HEK293T (cell line): Measurements from ENCODE around the gene FABP3.
A peak's percentile ranks its signal among the peaks of the same experiment; 100 is the strongest.
"Not testable (repeated sequence)": the region's sequence is repeated elsewhere in the genome, so short reads cannot be mapped to it uniquely, and the experiment has no call there.

Experiments used
- CTCF ChIA-PET: fragments of 350-600 bp; formaldehyde crosslinking; extraction: SDS; loops from one replicate; lab custom pipeline; 2021; ENCODE audit warnings: antibody characterized with exemption, inconsistent platforms; lab: Yijun Ruan, JAX
- POLR2A ChIA-PET: fragments of 350-600 bp; formaldehyde crosslinking; extraction: SDS; loops from one replicate; lab custom pipeline; 2020; ENCODE audit warnings: antibody characterized with exemption, inconsistent platforms; lab: Yijun Ruan, JAX
- DNase-seq: peaks from one replicate; pipeline ENCODE4 v3.0.0; 2012; ENCODE audit warnings: mixed read lengths; ENCODE audit errors: extremely low spot score
- ARNT ChIP-seq: fragments of 450-650 bp; IDR thresholded peaks from 2 replicates; pipeline ENCODE4 v1.6.1; 2017; ENCODE audit warnings: mild to moderate bottlenecking
- BHLHE40 ChIP-seq: fragments of 450-650 bp; IDR thresholded peaks from 2 replicates; pipeline ENCODE4 v1.6.1; 2016; ENCODE audit warnings: mild to moderate bottlenecking, moderate library complexity, borderline replicate concordance
- CTBP1 ChIP-seq: fragments of 450-650 bp; IDR thresholded peaks from 2 replicates; pipeline ENCODE4 v1.6.1; 2016; ENCODE audit warnings: borderline replicate concordance
- ELF4 ChIP-seq: fragments of 450-650 bp; IDR thresholded peaks from 2 replicates; pipeline ENCODE4 v1.6.1; 2017; ENCODE audit warnings: antibody characterized with exemption
- FOXA1 ChIP-seq: fragments of 450-650 bp; IDR thresholded peaks from 2 replicates; pipeline ENCODE4 v1.6.1; 2016; ENCODE audit warnings: mild to moderate bottlenecking
- FOXK2 ChIP-seq: fragments of 450-650 bp; IDR thresholded peaks from 2 replicates; pipeline ENCODE4 v1.6.1; 2016; ENCODE audit warnings: mild to moderate bottlenecking
- FOXM1 ChIP-seq: fragments of 450-650 bp; IDR thresholded peaks from 2 replicates; pipeline ENCODE4 v1.6.1; 2017; ENCODE audit warnings: mild to moderate bottlenecking, borderline replicate concordance
- HDGF ChIP-seq: fragments of 450-650 bp; IDR thresholded peaks from 2 replicates; pipeline ENCODE4 v1.6.1; 2017; ENCODE audit warnings: antibody characterized with exemption, borderline replicate concordance
- L3MBTL2 ChIP-seq: fragments of 450-650 bp; conservative IDR thresholded peaks from 2 replicates; pipeline ENCODE4 v1.6.1; 2016; ENCODE audit warnings: mild to moderate bottlenecking
- LEF1 ChIP-seq: fragments of 450-650 bp; IDR thresholded peaks from 2 replicates; pipeline ENCODE4 v1.6.1; 2017; ENCODE audit warnings: mild to moderate bottlenecking, borderline replicate concordance
- NFRKB ChIP-seq: fragments of 450-650 bp; IDR thresholded peaks from 2 replicates; pipeline ENCODE4 v1.6.1; 2016; ENCODE audit warnings: mild to moderate bottlenecking, moderate library complexity
- SP1 ChIP-seq: fragments of 450-650 bp; IDR thresholded peaks from 2 replicates; pipeline ENCODE4 v1.6.1; 2017
- SUZ12 ChIP-seq: fragments of 450-650 bp; IDR thresholded peaks from 2 replicates; pipeline ENCODE4 v1.6.1; 2016; ENCODE audit warnings: mild to moderate bottlenecking
- TARDBP ChIP-seq: fragments of 450-650 bp; IDR thresholded peaks from 2 replicates; pipeline ENCODE4 v1.6.1; 2016
- ZNF384 ChIP-seq: fragments of 450-650 bp; IDR thresholded peaks from 2 replicates; pipeline ENCODE4 v1.6.1; 2016
- TF ChIP-seq, protein P1 (sequence below): fragments of 450-650 bp; IDR thresholded peaks from 2 replicates; pipeline ENCODE4 v1.6.1; 2016

The FABP3 gene

DNA sequence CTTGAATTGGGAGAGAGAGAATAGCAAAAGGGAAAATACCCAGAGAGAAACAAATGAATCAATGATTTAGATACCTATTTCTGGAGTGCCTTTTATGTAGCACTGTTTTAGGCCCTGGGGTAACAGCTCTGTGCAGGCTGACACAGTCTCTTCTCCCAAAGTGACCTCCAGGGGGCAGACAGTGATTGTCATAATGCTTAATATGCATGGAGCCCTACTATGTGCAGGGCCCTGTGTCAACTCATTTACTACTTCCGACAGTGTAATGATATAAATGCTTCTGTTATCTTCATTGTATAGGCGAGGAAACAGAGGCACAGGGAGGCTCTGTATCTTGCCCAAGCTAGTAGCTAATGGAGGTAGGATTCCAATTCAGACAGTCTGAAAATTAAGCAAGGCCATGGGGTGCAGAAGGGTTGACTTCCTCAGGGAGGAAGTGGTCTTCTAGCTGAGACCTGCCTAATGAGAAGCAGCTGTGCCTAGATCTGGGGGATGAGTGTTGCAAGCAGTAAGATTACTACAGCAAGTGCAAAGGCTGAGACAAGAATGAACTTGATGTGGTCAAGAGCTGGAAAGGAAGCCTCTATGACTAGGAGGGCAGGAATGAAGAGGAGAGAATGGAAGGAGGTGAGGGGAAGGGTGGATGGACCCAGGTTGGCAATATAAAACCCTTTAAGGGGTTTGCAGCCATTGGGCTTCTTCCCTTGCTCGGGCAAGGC lies 23.9 kb upstream of the FABP3 start:
- DNase-seq: no peak
- POLR2A ChIA-PET: interaction anchor here (1.2 kb wide), 1 partner anchor 25 kb away, joined by 3 read pairs; no protein-coding TSS in a partner anchor
- CTCF ChIA-PET: interaction anchor here (0.6 to 4.0 kb wide), 4 partner anchors 9 to 459 kb away, joined by 3 to 44 read pairs (median 13); no protein-coding TSS in a partner anchor
- TF ChIP-seq SP1 (no peak), HDGF (no peak), NFRKB (no peak), SUZ12 (no peak), L3MBTL2 (no peak), FOXA1 (no peak), ZNF384 (no peak), LEF1 (no peak), ELF4 (no peak), BHLHE40 (no peak), ARNT (no peak), CTBP1 (no peak), FOXM1 (no peak), FOXK2 (no peak), TARDBP (no peak)
- TF ChIP-seq, protein P1, sequence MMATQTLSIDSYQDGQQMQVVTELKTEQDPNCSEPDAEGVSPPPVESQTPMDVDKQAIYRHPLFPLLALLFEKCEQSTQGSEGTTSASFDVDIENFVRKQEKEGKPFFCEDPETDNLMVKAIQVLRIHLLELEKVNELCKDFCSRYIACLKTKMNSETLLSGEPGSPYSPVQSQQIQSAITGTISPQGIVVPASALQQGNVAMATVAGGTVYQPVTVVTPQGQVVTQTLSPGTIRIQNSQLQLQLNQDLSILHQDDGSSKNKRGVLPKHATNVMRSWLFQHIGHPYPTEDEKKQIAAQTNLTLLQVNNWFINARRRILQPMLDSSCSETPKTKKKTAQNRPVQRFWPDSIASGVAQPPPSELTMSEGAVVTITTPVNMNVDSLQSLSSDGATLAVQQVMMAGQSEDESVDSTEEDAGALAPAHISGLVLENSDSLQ: no peak

DNA sequence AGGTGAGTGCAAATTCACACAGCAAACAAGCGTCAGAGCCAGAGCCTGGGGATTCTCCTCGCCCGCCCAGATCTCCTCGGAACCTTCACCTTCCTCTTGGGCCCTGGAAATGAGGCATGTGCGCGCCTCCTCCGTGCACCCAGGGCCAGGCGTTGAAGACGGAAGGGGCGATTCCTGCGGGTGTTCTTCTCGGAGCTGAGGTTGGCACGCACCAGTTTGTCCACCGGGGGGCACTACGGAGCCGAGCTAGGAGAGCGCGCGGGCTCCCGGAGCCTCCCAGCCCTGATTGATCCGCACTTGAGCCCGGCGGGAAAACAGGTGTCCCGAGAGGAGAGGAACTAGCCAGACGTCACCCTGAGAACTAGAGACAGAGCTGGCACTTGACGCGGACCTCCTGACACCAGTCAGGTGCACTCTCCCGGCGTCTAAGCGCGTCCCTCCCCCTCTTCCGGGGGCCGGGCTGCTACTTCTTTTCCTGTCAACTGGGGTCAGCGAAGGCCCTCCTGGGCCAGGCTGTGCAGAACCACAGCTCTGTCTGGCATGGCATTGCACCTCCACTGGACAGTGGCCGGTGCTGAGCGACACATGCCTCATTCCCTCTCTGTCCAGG lies 21.8 kb upstream of the FABP3 start:
- CTCF ChIA-PET: interaction anchor here (0.6 to 4.0 kb wide), 16 partner anchors 11 to 1266 kb away, joined by 3 to 44 read pairs (median 3); partner anchors contain the start of genes FABP3, PEF1, SNRNP40 and ZCCHC17
- TF ChIP-seq ZNF384: no peak
- TF ChIP-seq L3MBTL2: peak; percentile 70
- TF ChIP-seq HDGF: no peak
- no peak for TF ChIP-seq ELF4
- POLR2A ChIA-PET: interaction anchor here (0.6 to 2.1 kb wide), 6 partner anchors 18 to 1256 kb away, joined by 3 to 7 read pairs (median 3); partner anchors contain the start of genes PEF1 and ZBTB8OS
- peak; percentile 97 for DNase-seq

DNA sequence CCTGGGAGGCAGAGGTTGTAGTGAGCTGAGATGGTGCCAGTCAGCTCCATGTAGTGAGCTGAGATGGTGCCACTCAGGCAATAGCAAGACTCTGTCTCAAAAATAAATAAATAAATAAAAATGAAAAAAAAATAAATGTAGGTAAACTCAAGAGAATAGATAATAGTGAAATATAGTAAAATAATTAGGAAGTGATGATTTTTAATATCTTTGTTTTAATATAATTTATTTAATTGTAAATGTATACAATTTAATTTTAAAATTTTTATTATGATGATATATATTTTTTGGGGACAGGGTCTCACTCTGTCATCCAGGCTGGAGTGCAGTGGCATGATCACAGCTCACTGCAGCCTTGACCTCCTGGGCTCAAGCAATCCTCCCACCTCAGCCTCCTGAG lies 20.6 kb upstream of the FABP3 start:
- ChIA-PET POLR2A (interaction anchor here (2.1 kb wide), 1 partner anchor 156 kb away, joined by 6 read pairs; no protein-coding TSS in a partner anchor), CTCF (interaction anchor here (0.5 to 3.9 kb wide), 3 partner anchors 32 to 417 kb away, joined by 4 to 23 read pairs (median 4); no protein-coding TSS in a partner anchor)
- no peak for TF ChIP-seq LEF1
- no peak for TF ChIP-seq CTBP1
- TF ChIP-seq ARNT: no peak
- no peak for TF ChIP-seq L3MBTL2
- no peak for TF ChIP-seq FOXA1
- TF ChIP-seq BHLHE40: no peak
- DNase-seq: no peak

DNA sequence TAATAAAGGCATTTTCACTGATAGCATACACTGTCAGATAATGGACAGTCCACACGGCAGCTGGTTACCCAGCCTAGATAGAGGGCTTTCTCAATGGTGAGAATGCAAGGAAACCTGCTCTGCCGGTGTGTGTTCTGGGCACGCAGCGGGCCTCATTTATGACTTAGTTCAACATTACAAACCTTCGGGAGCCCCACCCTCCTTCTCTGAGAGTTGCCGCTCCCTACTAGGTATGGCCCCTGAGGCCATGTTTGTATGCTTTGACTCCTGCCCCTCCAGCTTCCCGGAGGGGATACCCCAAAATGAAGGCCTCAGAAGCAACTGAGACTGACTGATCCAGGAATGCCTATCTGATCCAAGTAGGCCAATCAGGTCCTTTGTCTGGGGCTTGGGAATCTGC lies 17.2 kb upstream of the FABP3 start:
- no peak for TF ChIP-seq NFRKB
- TF ChIP-seq SP1: no peak
- TF ChIP-seq HDGF: no peak
- TF ChIP-seq FOXK2: no peak
- TF ChIP-seq ZNF384: no peak
- TF ChIP-seq L3MBTL2: no peak
- DNase-seq: no peak
- POLR2A ChIA-PET: interaction anchor here (1.3 kb wide), 1 partner anchor 14 kb away, joined by 3 read pairs; no protein-coding TSS in a partner anchor
- CTCF ChIA-PET: interaction anchor here (0.6 to 1.7 kb wide), 2 partner anchors 27 to 159 kb away, joined by 4 to 5 read pairs; no protein-coding TSS in a partner anchor

DNA sequence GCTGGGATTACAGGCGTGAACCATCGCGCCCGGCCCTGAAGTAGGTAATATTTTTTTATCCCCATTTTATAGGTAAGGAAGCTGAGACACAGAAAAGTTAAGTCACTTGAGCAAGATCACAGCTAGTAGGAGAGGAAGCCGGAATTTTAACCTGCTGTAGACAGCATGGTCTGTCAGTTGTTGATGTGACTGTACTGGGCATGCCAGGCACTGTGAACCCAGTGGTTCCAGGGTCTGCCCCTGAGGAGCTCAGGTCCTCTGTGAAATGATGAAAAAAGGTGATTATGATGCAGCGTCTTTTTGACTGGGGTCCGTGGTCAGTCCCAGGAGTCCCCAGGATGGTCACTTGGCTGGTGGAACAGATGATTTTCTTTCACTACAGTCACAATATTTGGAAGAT lies 16.7 kb upstream of the FABP3 start:
- ChIA-PET POLR2A (interaction anchor here (1.3 kb wide), 1 partner anchor 13 kb away, joined by 3 read pairs; no protein-coding TSS in a partner anchor), CTCF (interaction anchor here (0.6 to 1.7 kb wide), 2 partner anchors 159 to 319 kb away, joined by 3 to 5 read pairs; no protein-coding TSS in a partner anchor)
- no peak for DNase-seq
- TF ChIP-seq ARNT: no peak
- TF ChIP-seq FOXK2: no peak
- TF ChIP-seq ELF4: no peak
- no peak for TF ChIP-seq LEF1
- TF ChIP-seq L3MBTL2: no peak
- no peak for TF ChIP-seq ZNF384
- TF ChIP-seq, protein P1: no peak
- TF ChIP-seq FOXM1: no peak
- TF ChIP-seq FOXA1: no peak
- no peak for TF ChIP-seq TARDBP
- no peak for TF ChIP-seq BHLHE40
- TF ChIP-seq NFRKB: no peak
- no peak for TF ChIP-seq SUZ12
- no peak for TF ChIP-seq CTBP1
- TF ChIP-seq HDGF: no peak
- no peak for TF ChIP-seq SP1

DNA sequence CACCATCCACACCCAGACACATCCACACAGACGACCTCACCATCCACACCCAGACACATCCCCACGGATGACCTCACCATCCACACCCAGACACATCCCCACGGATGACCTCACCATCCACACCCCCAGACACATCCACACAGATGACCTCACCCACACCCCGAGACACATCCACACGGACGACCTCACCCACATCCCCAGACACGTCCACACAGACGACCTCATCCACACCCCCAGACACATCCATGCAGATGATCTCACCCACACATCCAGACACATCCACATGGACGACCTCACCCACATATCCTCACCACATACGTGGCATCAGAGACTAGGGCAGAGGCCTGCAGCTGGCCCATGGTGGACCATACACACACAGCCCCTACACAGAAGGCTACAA lies 14.7 kb upstream of the FABP3 start:
- DNase-seq: no peak
- ChIA-PET POLR2A (no interaction called here), CTCF (interaction anchor here (0.6 to 0.8 kb wide), 2 partner anchors 10 to 18 kb away, joined by 3 to 6 read pairs; no protein-coding TSS in a partner anchor)
- no peak for TF ChIP-seq FOXA1
- no peak for TF ChIP-seq SUZ12
- TF ChIP-seq ZNF384: no peak
- TF ChIP-seq SP1: no peak
- TF ChIP-seq, protein P1: no peak
- TF ChIP-seq FOXK2: no peak

DNA sequence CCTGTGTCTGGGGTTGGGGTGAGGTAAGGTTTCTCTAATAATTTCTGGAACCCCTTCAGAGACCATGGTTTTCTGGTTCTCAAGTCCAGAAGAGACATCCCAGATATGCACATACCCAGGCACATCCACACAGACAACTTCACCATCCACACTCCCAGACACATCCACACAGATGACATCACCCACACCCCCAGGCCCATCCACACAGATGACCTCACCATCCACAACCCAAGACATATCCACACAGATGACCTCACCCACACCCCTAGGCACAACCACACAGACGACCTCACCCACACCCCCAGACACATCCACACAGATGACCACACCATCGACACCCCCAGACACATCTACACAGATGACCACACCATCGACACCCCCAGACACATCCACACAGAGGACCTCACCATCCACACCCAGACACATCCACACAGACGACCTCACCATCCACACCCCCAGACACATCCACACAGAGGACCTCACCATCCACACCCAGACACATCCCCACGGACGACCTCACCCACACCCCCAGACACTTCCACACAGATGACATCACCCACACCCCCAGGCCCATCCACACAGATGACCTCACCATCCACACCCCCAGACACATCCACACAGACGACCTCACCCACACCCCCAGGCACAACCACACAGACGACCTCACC lies 13.8 kb upstream of the FABP3 start:
- CTCF ChIA-PET: not testable (repeated sequence)

More for the DNA sequence above, 13.8 kb upstream of the FABP3 start:
- POLR2A ChIA-PET, DNase-seq: not testable (repeated sequence)
